ENCODE results near the gene RALGDS.

RALGDS gene

DNA sequence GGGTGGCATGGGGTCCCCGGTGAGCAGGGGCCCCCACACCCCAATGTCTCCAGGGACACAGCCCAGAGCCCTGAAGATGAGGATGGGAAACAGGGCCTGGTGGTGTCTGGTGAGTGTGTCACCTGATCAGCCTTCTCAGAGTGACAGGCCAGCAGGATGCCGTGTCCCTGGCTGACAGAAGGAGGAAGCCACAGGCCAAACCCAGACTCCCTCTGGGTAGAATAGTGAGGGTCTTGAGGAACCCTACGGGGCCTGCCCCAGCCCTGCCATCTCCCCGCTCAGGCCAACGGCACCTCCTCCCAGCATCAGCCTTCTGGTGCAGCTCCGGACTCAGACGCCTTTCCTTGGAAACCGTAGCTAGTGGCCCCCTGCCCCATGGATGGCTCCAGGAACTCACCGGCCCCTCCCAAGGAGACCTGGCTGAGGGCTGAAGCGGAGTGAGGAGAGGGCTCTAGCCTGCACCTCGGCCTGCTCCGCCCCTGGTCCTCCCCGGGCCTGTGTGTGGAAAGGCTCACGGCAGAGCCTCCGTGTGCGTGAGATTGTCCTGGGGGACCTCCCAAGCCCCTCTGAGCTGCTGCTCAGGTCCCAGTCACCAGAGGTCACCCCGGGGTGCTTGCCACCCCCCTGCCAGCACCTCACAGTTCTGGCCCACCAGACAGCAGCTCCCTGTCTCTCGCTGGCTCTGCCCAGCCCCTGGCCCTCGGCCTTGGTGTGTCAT is 6.0 kb downstream of the RALGDS start:
- CTCF ChIA-PET = interaction anchor here (0.6 to 22.4 kb wide), 9 partner anchors 12 to 280 kb away, joined by 3 to 342 read pairs (median 4); no protein-coding TSS in a partner anchor
- H3K4me1 ChIP-seq (ENCODE audit: control insufficient read depth, insufficient read depth, low read length) = peaks cover 14% of the 10 kb centered on the region
- POLR2A ChIA-PET = interaction anchor here (0.5 to 2.6 kb wide), 5 partner anchors 15 to 369 kb away, joined by 3 to 20 read pairs (median 3); partner anchors contain the start of gene GTF3C5
- peak overlapping the region; percentile 55 for H3K27ac ChIP-seq (ENCODE audit: extremely low read depth, low read depth, low read length)
- peaks cover 0 to 39% of the 10 kb centered on the region in 2 experiments; a peak in 1 of 3 replicates for H3K36me3 ChIP-seq (ENCODE audit: control insufficient read depth in 2 of 2, insufficient read depth in 1 of 2, low read length in 2 of 2)
- H3K9me3 ChIP-seq (ENCODE audit: control insufficient read depth, insufficient read depth, low read depth, low read length) = no peaks in the 10 kb centered on the region
- no peak overlapping the region for H3K4me3 ChIP-seq (ENCODE audit: low read depth, low read length)
- 0 out of 2 replicates have a peak, but pooled peaks have one; percentile 14 for TF ChIP-seq ZNF10 (tag by site-specific recombination; IDR thresholded peaks at IDR 0.05)
- no peak for TF ChIP-seq ZNF266 (tag by site-specific recombination; IDR thresholded peaks at IDR 0.05; ENCODE audit: low read depth)
- TF ChIP-seq ZNF174 (tag by site-specific recombination; IDR thresholded peaks at IDR 0.05) = no peak
- no peak for TF ChIP-seq SP3 (tag by site-specific recombination; IDR thresholded peaks at IDR 0.05)
- TF ChIP-seq, protein P1, sequence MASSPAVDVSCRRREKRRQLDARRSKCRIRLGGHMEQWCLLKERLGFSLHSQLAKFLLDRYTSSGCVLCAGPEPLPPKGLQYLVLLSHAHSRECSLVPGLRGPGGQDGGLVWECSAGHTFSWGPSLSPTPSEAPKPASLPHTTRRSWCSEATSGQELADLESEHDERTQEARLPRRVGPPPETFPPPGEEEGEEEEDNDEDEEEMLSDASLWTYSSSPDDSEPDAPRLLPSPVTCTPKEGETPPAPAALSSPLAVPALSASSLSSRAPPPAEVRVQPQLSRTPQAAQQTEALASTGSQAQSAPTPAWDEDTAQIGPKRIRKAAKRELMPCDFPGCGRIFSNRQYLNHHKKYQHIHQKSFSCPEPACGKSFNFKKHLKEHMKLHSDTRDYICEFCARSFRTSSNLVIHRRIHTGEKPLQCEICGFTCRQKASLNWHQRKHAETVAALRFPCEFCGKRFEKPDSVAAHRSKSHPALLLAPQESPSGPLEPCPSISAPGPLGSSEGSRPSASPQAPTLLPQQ (tag by site-specific recombination; IDR thresholded peaks at IDR 0.05) = no peak
- TF ChIP-seq ZNF169 (tag by site-specific recombination; IDR thresholded peaks at IDR 0.05) = no peak
- no peak for TF ChIP-seq ZNF777 (tag by site-specific recombination; IDR thresholded peaks at IDR 0.05; ENCODE audit: borderline replicate concordance)

DNA sequence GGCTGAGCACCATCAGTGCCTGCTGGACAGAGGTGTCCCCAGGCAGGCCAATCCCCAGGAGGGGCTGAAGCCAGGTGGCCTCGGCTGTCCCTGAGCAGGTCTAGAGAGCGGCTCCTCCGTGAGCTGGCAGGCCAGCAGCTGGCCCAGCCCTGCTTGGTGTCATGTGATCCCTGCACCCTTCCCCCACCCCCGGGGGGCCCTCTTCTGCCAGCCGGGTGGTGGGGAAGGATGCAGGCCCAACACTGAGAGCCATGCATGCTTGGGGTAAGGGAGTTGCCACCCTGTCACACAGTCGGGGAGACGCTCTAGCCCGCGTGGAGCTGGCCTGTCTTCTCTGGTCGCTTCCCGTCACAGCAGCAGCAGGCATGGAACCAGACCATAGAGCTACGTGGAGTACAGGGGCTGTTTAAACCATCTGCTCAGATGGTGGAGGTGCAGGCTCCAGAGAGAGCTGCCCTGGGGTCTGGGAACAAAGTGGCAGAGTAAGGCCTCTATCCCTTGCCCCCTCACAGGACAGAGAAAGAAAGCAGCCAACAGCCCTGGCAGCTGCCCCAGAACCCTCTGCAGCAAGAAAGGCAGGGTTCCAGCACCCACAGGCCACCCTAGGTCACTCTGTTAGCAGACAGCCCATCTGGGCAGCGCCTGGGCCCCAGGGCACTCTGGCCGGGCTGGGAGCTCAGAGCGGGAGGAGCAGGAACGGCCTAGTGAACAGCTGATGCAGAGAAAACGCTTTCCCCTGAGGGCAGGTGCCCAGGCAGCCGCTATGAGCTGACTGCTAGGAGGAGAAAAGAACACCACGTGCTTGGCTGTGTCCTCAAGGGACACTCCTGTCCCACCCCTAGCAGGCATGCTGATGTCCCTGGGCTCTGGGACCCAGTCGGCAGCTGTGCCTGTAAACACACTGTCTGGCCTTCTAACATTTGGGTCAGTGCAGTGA is 6.8 kb downstream of the RALGDS start:
- ChIA-PET CTCF (interaction anchor here (0.5 to 22.4 kb wide), 9 partner anchors 11 to 314 kb away, joined by 3 to 342 read pairs (median 4); no protein-coding TSS in a partner anchor), POLR2A (interaction anchor here (0.9 to 2.6 kb wide), 3 partner anchors 20 to 84 kb away, joined by 3 to 20 read pairs (median 3); partner anchors contain the start of gene GTF3C5)
- no peak overlapping the region for H3K4me3 ChIP-seq (ENCODE audit: low read depth, low read length)
- peaks cover 12% of the 10 kb centered on the region for H3K4me1 ChIP-seq (ENCODE audit: control insufficient read depth, insufficient read depth, low read length)
- H3K9me3 ChIP-seq (ENCODE audit: control insufficient read depth, insufficient read depth, low read depth, low read length) = no peaks in the 10 kb centered on the region
- peak overlapping the region; percentile 55 for H3K27ac ChIP-seq (ENCODE audit: extremely low read depth, low read depth, low read length)
- H3K36me3 ChIP-seq (ENCODE audit: control insufficient read depth in 2 of 2, insufficient read depth in 1 of 2, low read length in 2 of 2) = peaks cover 0 to 47% of the 10 kb centered on the region in 2 experiments; a peak in 1 of 3 replicates
- TF ChIP-seq, protein P2, sequence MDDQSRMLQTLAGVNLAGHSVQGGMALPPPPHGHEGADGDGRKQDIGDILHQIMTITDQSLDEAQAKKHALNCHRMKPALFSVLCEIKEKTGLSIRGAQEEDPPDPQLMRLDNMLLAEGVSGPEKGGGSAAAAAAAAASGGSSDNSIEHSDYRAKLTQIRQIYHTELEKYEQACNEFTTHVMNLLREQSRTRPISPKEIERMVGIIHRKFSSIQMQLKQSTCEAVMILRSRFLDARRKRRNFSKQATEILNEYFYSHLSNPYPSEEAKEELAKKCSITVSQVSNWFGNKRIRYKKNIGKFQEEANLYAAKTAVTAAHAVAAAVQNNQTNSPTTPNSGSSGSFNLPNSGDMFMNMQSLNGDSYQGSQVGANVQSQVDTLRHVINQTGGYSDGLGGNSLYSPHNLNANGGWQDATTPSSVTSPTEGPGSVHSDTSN (CRISPR knock-in tag; IDR thresholded peaks at IDR 0.05) = no peak
- peak; percentile 15 for TF ChIP-seq ZBTB26 (tag by site-specific recombination; optimal IDR thresholded peaks at IDR 0.05)
- no peak for TF ChIP-seq ZBTB21 (tag by site-specific recombination; IDR thresholded peaks at IDR 0.05)
- TF ChIP-seq SP7 (tag by site-specific recombination; IDR thresholded peaks at IDR 0.05) = peak; percentile 23; the same call in 1 of the 2 replicates
- no peak for TF ChIP-seq ZNF830 (tag by site-specific recombination; IDR thresholded peaks at IDR 0.05; ENCODE audit: low read depth)
- peak; percentile 30; the same call in 1 of the 2 replicates for TF ChIP-seq ZNF394 (tag by site-specific recombination; IDR thresholded peaks at IDR 0.05; ENCODE audit: borderline replicate concordance)
- TF ChIP-seq ZNF223 (tag by site-specific recombination; IDR thresholded peaks at IDR 0.05) = 0 out of 2 replicates have a peak, but pooled peaks have one; percentile 17
- TF ChIP-seq RBAK (tag by site-specific recombination; IDR thresholded peaks at IDR 0.05) = no peak
- TF ChIP-seq ZNF514 (tag by site-specific recombination; IDR thresholded peaks at IDR 0.05) = no peak
- TF ChIP-seq, protein P3, sequence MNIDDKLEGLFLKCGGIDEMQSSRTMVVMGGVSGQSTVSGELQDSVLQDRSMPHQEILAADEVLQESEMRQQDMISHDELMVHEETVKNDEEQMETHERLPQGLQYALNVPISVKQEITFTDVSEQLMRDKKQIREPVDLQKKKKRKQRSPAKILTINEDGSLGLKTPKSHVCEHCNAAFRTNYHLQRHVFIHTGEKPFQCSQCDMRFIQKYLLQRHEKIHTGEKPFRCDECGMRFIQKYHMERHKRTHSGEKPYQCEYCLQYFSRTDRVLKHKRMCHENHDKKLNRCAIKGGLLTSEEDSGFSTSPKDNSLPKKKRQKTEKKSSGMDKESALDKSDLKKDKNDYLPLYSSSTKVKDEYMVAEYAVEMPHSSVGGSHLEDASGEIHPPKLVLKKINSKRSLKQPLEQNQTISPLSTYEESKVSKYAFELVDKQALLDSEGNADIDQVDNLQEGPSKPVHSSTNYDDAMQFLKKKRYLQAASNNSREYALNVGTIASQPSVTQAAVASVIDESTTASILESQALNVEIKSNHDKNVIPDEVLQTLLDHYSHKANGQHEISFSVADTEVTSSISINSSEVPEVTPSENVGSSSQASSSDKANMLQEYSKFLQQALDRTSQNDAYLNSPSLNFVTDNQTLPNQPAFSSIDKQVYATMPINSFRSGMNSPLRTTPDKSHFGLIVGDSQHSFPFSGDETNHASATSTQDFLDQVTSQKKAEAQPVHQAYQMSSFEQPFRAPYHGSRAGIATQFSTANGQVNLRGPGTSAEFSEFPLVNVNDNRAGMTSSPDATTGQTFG (tag by site-specific recombination; IDR thresholded peaks at IDR 0.05; ENCODE audit: borderline replicate concordance) = no peak
- no peak for TF ChIP-seq ZNF621 (tag by site-specific recombination; IDR thresholded peaks at IDR 0.05)
- TF ChIP-seq GLIS2 (tag by site-specific recombination; IDR thresholded peaks at IDR 0.05) = no peak
- TF ChIP-seq SCRT1 (tag by site-specific recombination; IDR thresholded peaks at IDR 0.05; ENCODE audit: borderline replicate concordance) = no peak
- TF ChIP-seq ZNF174 (tag by site-specific recombination; IDR thresholded peaks at IDR 0.05) = no peak
- TF ChIP-seq, protein P4, sequence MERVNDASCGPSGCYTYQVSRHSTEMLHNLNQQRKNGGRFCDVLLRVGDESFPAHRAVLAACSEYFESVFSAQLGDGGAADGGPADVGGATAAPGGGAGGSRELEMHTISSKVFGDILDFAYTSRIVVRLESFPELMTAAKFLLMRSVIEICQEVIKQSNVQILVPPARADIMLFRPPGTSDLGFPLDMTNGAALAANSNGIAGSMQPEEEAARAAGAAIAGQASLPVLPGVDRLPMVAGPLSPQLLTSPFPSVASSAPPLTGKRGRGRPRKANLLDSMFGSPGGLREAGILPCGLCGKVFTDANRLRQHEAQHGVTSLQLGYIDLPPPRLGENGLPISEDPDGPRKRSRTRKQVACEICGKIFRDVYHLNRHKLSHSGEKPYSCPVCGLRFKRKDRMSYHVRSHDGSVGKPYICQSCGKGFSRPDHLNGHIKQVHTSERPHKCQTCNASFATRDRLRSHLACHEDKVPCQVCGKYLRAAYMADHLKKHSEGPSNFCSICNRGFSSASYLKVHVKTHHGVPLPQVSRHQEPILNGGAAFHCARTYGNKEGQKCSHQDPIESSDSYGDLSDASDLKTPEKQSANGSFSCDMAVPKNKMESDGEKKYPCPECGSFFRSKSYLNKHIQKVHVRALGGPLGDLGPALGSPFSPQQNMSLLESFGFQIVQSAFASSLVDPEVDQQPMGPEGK (tag by site-specific recombination; IDR thresholded peaks at IDR 0.05) = peak; percentile 57
- no peak for TF ChIP-seq TCF7L2 (IDR thresholded peaks at IDR 0.05; ENCODE audit: borderline replicate concordance, low read depth, low read length)
- peak; percentile 74 for TF ChIP-seq KLF1 (tag by site-specific recombination; IDR thresholded peaks at IDR 0.05)
